ENCODE measurements around the gene ADGRF3. TPM values are rescaled to one million over a fixed set of nuclear protein-coding genes. Genes with fewer than 3 reads are reported as not detected.

Gene ADGRF3
- total and polyA plus RNA-seq, 9 of the 15 experiments (the other 6 are each of a cell fraction or from before 2014, with no cell fraction given): 0.04 to 0.54 (median 0.16) TPM; not detected in 2

DNA sequence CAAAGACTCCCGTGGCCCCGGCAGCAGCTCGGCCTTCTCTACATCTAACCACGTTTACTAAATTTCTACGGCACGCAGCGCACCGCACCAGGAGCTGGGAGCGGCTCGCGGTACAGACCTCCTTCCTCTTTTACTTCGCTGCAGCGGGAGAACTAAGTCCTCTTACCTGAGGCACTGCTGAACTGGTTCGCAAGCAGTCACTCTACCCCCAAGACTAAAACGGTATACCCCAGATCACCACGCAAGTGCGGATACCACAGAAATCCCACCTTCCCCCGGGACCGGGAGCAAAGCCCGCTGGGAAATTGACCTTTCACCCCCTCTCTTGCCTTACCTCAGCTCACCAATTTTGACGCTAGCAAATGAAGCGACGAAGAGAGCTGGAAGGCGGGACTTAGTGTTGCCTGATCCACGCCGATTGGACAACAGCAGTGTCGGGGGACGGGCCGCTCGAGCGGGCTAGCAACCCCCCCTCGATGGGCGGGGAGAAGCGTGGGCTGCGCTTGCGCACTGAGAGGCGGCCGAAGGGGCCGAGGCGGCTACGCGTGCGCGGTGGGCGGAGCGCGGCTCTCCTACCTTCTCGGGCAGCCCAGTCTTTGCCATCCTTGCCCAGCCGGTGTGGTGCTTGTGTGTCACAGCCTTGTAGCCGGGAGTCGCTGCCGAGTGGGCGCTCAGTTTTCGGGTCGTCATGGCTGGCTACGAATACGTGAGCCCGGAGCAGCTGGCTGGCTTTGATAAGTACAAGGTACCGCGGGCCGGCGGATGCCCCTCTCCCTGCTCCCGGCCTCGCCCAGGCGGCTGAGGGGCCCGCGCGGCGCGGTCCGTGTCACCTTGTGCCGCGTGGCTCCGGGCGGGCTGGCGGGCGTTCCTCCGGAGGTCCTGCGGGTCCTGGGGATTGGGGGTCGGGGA, 790 bp downstream of the ADGRF3 start, which contains the start of gene SELENOI (continued):
- no peak for TF ChIP-seq HNRNPK (IDR thresholded peaks at IDR 0.05; ENCODE audit: low read depth, low read length, poor library complexity, severe bottlenecking)
- no peak for TF ChIP-seq BCL6 (CRISPR knock-in tag; IDR thresholded peaks at IDR 0.05)
- TF ChIP-seq, protein P1, sequence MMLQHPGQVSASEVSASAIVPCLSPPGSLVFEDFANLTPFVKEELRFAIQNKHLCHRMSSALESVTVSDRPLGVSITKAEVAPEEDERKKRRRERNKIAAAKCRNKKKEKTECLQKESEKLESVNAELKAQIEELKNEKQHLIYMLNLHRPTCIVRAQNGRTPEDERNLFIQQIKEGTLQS (IDR thresholded peaks at IDR 0.05): 0 out of 2 replicates have a peak, but pooled peaks have one; percentile 12
- TF ChIP-seq, protein P1 (CRISPR knock-in tag; conservative IDR thresholded peaks at IDR 0.05): 0 out of 2 replicates have a peak, but pooled peaks have one; percentile 13
- TF ChIP-seq FOXJ3 (CRISPR knock-in tag; IDR thresholded peaks at IDR 0.05): no peak
- TF ChIP-seq, protein P2, sequence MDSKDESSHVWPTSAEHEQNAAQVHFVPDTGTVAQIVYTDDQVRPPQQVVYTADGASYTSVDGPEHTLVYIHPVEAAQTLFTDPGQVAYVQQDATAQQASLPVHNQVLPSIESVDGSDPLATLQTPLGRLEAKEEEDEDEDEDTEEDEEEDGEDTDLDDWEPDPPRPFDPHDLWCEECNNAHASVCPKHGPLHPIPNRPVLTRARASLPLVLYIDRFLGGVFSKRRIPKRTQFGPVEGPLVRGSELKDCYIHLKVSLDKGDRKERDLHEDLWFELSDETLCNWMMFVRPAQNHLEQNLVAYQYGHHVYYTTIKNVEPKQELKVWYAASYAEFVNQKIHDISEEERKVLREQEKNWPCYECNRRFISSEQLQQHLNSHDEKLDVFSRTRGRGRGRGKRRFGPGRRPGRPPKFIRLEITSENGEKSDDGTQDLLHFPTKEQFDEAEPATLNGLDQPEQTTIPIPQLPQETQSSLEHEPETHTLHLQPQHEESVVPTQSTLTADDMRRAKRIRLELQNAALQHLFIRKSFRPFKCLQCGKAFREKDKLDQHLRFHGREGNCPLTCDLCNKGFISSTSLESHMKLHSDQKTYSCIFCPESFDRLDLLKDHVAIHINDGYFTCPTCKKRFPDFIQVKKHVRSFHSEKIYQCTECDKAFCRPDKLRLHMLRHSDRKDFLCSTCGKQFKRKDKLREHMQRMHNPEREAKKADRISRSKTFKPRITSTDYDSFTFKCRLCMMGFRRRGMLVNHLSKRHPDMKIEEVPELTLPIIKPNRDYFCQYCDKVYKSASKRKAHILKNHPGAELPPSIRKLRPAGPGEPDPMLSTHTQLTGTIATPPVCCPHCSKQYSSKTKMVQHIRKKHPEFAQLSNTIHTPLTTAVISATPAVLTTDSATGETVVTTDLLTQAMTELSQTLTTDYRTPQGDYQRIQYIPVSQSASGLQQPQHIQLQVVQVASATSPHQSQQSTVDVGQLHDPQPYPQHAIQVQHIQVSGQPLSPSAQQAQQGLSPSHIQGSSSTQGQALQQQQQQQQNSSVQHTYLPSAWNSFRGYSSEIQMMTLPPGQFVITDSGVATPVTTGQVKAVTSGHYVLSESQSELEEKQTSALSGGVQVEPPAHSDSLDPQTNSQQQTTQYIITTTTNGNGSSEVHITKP (IDR thresholded peaks at IDR 0.05; ENCODE audit: partially characterized antibody): peak; percentile 34
- TF ChIP-seq, protein P3, sequence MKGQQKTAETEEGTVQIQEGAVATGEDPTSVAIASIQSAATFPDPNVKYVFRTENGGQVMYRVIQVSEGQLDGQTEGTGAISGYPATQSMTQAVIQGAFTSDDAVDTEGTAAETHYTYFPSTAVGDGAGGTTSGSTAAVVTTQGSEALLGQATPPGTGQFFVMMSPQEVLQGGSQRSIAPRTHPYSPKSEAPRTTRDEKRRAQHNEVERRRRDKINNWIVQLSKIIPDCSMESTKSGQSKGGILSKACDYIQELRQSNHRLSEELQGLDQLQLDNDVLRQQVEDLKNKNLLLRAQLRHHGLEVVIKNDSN (CRISPR knock-in tag; IDR thresholded peaks at IDR 0.05): no peak
- TF ChIP-seq, protein P4, sequence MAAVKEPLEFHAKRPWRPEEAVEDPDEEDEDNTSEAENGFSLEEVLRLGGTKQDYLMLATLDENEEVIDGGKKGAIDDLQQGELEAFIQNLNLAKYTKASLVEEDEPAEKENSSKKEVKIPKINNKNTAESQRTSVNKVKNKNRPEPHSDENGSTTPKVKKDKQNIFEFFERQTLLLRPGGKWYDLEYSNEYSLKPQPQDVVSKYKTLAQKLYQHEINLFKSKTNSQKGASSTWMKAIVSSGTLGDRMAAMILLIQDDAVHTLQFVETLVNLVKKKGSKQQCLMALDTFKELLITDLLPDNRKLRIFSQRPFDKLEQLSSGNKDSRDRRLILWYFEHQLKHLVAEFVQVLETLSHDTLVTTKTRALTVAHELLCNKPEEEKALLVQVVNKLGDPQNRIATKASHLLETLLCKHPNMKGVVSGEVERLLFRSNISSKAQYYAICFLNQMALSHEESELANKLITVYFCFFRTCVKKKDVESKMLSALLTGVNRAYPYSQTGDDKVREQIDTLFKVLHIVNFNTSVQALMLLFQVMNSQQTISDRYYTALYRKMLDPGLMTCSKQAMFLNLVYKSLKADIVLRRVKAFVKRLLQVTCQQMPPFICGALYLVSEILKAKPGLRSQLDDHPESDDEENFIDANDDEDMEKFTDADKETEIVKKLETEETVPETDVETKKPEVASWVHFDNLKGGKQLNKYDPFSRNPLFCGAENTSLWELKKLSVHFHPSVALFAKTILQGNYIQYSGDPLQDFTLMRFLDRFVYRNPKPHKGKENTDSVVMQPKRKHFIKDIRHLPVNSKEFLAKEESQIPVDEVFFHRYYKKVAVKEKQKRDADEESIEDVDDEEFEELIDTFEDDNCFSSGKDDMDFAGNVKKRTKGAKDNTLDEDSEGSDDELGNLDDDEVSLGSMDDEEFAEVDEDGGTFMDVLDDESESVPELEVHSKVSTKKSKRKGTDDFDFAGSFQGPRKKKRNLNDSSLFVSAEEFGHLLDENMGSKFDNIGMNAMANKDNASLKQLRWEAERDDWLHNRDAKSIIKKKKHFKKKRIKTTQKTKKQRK (IDR thresholded peaks at IDR 0.05; ENCODE audit: borderline replicate concordance, low read depth, low read length): no peak; the same call in 1 of the 2 replicates
- no peak for TF ChIP-seq ARID2 (IDR thresholded peaks at IDR 0.05)
- TF ChIP-seq, protein P5, sequence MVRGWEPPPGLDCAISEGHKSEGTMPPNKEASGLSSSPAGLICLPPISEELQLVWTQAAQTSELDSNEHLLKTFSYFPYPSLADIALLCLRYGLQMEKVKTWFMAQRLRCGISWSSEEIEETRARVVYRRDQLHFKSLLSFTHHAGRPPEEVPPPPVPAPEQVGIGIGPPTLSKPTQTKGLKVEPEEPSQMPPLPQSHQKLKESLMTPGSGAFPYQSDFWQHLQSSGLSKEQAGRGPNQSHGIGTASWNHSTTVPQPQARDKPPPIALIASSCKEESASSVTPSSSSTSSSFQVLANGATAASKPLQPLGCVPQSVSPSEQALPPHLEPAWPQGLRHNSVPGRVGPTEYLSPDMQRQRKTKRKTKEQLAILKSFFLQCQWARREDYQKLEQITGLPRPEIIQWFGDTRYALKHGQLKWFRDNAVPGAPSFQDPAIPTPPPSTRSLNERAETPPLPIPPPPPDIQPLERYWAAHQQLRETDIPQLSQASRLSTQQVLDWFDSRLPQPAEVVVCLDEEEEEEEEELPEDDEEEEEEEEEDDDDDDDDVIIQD (CRISPR knock-in tag; IDR thresholded peaks at IDR 0.05): no peak
- TF ChIP-seq RB1 (IDR thresholded peaks at IDR 0.05; ENCODE audit: low read depth): peak; percentile 34; the same call in 1 of the 2 replicates
- TF ChIP-seq SAFB2 (IDR thresholded peaks at IDR 0.05; ENCODE audit: borderline replicate concordance, low read depth, low read length, severe bottlenecking): no peak
- peak; percentile 100 for TF ChIP-seq VEZF1 (CRISPR knock-in tag; IDR thresholded peaks at IDR 0.05)
